H1 (cell line): ENCODE data around the gene TMEM45B. TPM values are rescaled to one million over a fixed set of nuclear protein-coding genes. Genes with fewer than 3 reads are reported as not detected.

Experiments
- CTCF ChIA-PET: fragments of 300-600 bp; sonication (Branson Sonifier 250); formaldehyde crosslinking; loops from one replicate; lab custom pipeline; 2021; ENCODE audit not compliant: partially characterized antibody; lab: Charles Lee
- POLR2A ChIA-PET: fragments of 300-600 bp; sonication (Branson Sonifier 250); formaldehyde crosslinking; loops from one replicate; lab custom pipeline; 2021; ENCODE audit warnings: inconsistent platforms; ENCODE audit not compliant: partially characterized antibody; lab: Charles Lee
- DNase-seq, 2 experiments: peaks; one replicate each; pipeline versions ENCODE4 v3.0.0 to v3.0.0-alpha.2; 2010 to 2022; ENCODE audit warnings: low spot score in 2 of 2, low read depth in 1 of 2, mixed read lengths in 1 of 2
- FAIRE-seq: peaks from 2 replicates; lab custom pipeline; 2011; peaks lifted over from hg19 to GRCh38; lab: Jason Lieb, UNC
- H2AFZ ChIP-seq: 2 replicates; pipeline ENCODE4 v1.8.1; 2012; ENCODE audit warnings: low read length, inconsistent platforms
- H2AK5ac ChIP-seq: 2 replicates; pipeline ENCODE4 v1.6.1; 2013; ENCODE audit warnings: low read depth, low read length
- H2BK120ac ChIP-seq: replicated peaks from 2 replicates; pipeline ENCODE3; 2013; ENCODE audit warnings: low read depth, low read length, inconsistent platforms
- H2BK12ac ChIP-seq: 2 replicates; pipeline ENCODE4 v1.6.1; 2013; ENCODE audit warnings: low read depth, low read length
- H2BK15ac ChIP-seq: 2 replicates; pipeline ENCODE4 v1.6.1; 2013; ENCODE audit warnings: low read length
- H2BK20ac ChIP-seq: 2 replicates; pipeline ENCODE4 v1.6.1; 2013; ENCODE audit warnings: low read length
- H2BK5ac ChIP-seq: 2 replicates; pipeline ENCODE4 v1.6.1; 2013; ENCODE audit warnings: low read depth, low read length
- H3K14ac ChIP-seq: 2 replicates; pipeline ENCODE4 v1.6.1; 2013; ENCODE audit warnings: inconsistent platforms; ENCODE audit not compliant: insufficient read length
- H3K18ac ChIP-seq: 2 replicates; pipeline ENCODE4 v1.6.1; 2013; ENCODE audit warnings: low read length; ENCODE audit errors: extremely low read depth
- H3K23ac ChIP-seq: 2 replicates; pipeline ENCODE4 v1.6.1; 2013; ENCODE audit warnings: inconsistent platforms; ENCODE audit not compliant: insufficient read length
- H3K23me2 ChIP-seq: 2 replicates; pipeline ENCODE4 v1.6.1; 2013; ENCODE audit warnings: low read depth, low read length
- H3K27ac ChIP-seq: 2 replicates; pipeline ENCODE4 v1.6.1; 2011; ENCODE audit warnings: low read depth, low read length, inconsistent platforms
- H3K27me3 ChIP-seq, 4 experiments: replicated peaks in 1 of 4; 1 replicate in 1 of 4; 2 replicates in 3 of 4; pipeline versions ENCODE4 v1.6.1 to v1.8.1; 2011 to 2013; ENCODE audit warnings: low read length in 3 of 4, mild to moderate bottlenecking in 3 of 4, inconsistent platforms in 2 of 4, mixed read lengths in 2 of 4, moderate library complexity in 1 of 4; ENCODE audit not compliant: control insufficient read depth in 3 of 4, insufficient read depth in 3 of 4; ENCODE audit errors: extremely low read depth in 1 of 4
- H3K36me3 ChIP-seq, 4 experiments: 2 replicates each; pipeline versions ENCODE4 v1.6.1 to v1.8.1; 2011 to 2013; ENCODE audit warnings: mild to moderate bottlenecking in 4 of 4, low read length in 3 of 4, moderate library complexity in 2 of 4, control low read depth in 1 of 4, inconsistent platforms in 1 of 4; ENCODE audit not compliant: insufficient read depth in 4 of 4, control insufficient read depth in 2 of 4
- H3K4ac ChIP-seq: replicated peaks from 2 replicates; pipeline ENCODE3; 2013; ENCODE audit warnings: low read length, low read depth, mixed read lengths, inconsistent platforms; ENCODE audit not compliant: insufficient read length
- H3K4me1 ChIP-seq, 4 experiments: replicated peaks in 1 of 4; 1 replicate in 1 of 4; 2 replicates in 3 of 4; pipeline versions ENCODE4 v1.6.1 to v1.8.1; 2011 to 2013; ENCODE audit warnings: low read length in 3 of 4, inconsistent platforms in 2 of 4, mixed read lengths in 1 of 4; ENCODE audit not compliant: insufficient read depth in 4 of 4, control insufficient read depth in 3 of 4
- H3K4me2 ChIP-seq, 2 experiments: 2 replicates each; pipeline versions ENCODE4 v1.6.1 to v1.8.1; 2011 to 2013; ENCODE audit warnings: low read depth in 2 of 2, low read length in 2 of 2, control low read depth in 1 of 2, inconsistent platforms in 1 of 2, mild to moderate bottlenecking in 1 of 2; ENCODE audit not compliant: insufficient read depth in 1 of 2
- H3K4me3 ChIP-seq, 4 experiments: fragments of 200-600, 300-600 bp in 1 of 4; sonication (generic), shearing (Covaris generic), sonication (Bioruptor Twin) in 1 of 4; 2 replicates each; pipeline versions ENCODE4 v1.5.1 to v1.8.1; 2011 to 2016; ENCODE audit warnings: low read length in 4 of 4, low read depth in 3 of 4, control low read depth in 2 of 4, inconsistent platforms in 2 of 4, mild to moderate bottlenecking in 2 of 4, mixed read lengths in 1 of 4, moderate library complexity in 1 of 4; ENCODE audit not compliant: insufficient read depth in 2 of 4; ENCODE audit errors: extremely low read depth in 1 of 4
- H3K56ac ChIP-seq: replicated peaks from 2 replicates; pipeline ENCODE3; 2013; ENCODE audit warnings: low read depth, mild to moderate bottlenecking, mixed read lengths, low read length, inconsistent platforms; ENCODE audit not compliant: insufficient read length
- H3K79me1 ChIP-seq: 2 replicates; pipeline ENCODE4 v1.6.1; 2013; ENCODE audit warnings: low read depth, low read length, control low read depth
- H3K79me2 ChIP-seq, 2 experiments: 2 replicates each; pipeline versions ENCODE4 v1.6.1 to v1.8.1; 2012 to 2013; ENCODE audit warnings: low read length in 2 of 2, mild to moderate bottlenecking in 2 of 2, inconsistent platforms in 1 of 2; ENCODE audit not compliant: insufficient read depth in 2 of 2, control insufficient read depth in 1 of 2
- H3K9ac ChIP-seq, 4 experiments: replicated peaks in 1 of 4; 1 replicate in 1 of 4; 2 replicates in 3 of 4; pipeline versions ENCODE4 v1.6.1 to v1.8.1; 2011 to 2013; ENCODE audit warnings: low read depth in 3 of 4, low read length in 3 of 4, control low read depth in 2 of 4, mild to moderate bottlenecking in 2 of 4, moderate library complexity in 2 of 4, inconsistent platforms in 1 of 4; ENCODE audit errors: extremely low read depth in 1 of 4
- H3K9me3 ChIP-seq, 2 experiments: 2 replicates each; pipeline versions ENCODE4 v1.6.1 to v1.8.1; 2012 to 2013; ENCODE audit warnings: mild to moderate bottlenecking in 2 of 2, moderate library complexity in 2 of 2, control low read depth in 1 of 2, inconsistent platforms in 1 of 2, low read depth in 1 of 2, low read length in 1 of 2, mixed read lengths in 1 of 2; ENCODE audit not compliant: insufficient read depth in 2 of 2
- H4K20me1 ChIP-seq, 2 experiments: replicated peaks in 1 of 2; 2 replicates each; pipeline versions ENCODE3 to v1.8.1; 2011 to 2013; ENCODE audit warnings: inconsistent platforms in 2 of 2, low read length in 2 of 2, mild to moderate bottlenecking in 1 of 2; ENCODE audit not compliant: insufficient read depth in 2 of 2, control insufficient read depth in 1 of 2
- H4K5ac ChIP-seq: 2 replicates; pipeline ENCODE4 v1.6.1; 2013; ENCODE audit warnings: low read length, low read depth, mixed read lengths, inconsistent platforms; ENCODE audit not compliant: insufficient read length
- H4K8ac ChIP-seq: 2 replicates; pipeline ENCODE4 v1.8.0; 2013; ENCODE audit warnings: mild to moderate bottlenecking, moderate library complexity, low read length, inconsistent platforms; ENCODE audit not compliant: insufficient read depth; ENCODE audit errors: extremely low read depth
- H4K91ac ChIP-seq: replicated peaks from 2 replicates; pipeline ENCODE3; 2013; ENCODE audit warnings: low read length, mixed read lengths, inconsistent platforms; ENCODE audit not compliant: insufficient read length
- BACH1 ChIP-seq: IDR thresholded peaks from 2 replicates; pipeline ENCODE4 v1.6.1; 2012; ENCODE audit warnings: low read length, improper control_type of control experiment
- CEBPB ChIP-seq: IDR thresholded peaks from 2 replicates; pipeline ENCODE4 v1.6.1; 2012; ENCODE audit warnings: low read depth, low read length
- GABPA ChIP-seq: IDR thresholded peaks from 2 replicates; pipeline ENCODE4 v1.6.1; 2011; ENCODE audit warnings: mild to moderate bottlenecking, low read length, moderate library complexity, borderline replicate concordance; ENCODE audit not compliant: insufficient read depth
- KDM1A ChIP-seq: fragments of 200-600, 300-600 bp; sonication (generic); IDR thresholded peaks from 2 replicates; pipeline ENCODE4 v1.7.1; 2016; ENCODE audit warnings: mild to moderate bottlenecking, low read length, borderline replicate concordance
- SAP30 ChIP-seq: fragments of 300-600 bp; sonication (generic); IDR thresholded peaks from 2 replicates; pipeline ENCODE4 v1.7.1; 2012; ENCODE audit warnings: low read length, moderate library complexity, mild to moderate bottlenecking, inconsistent platforms; ENCODE audit not compliant: insufficient read depth, insufficient replicate concordance
- WGBS, 2 experiments: shearing (Covaris generic) in 1 of 2; methylation state at CpG; one replicate each; pipeline versions ENCODE4 v1.1.6 to v1.1.7; 2013 to 2015; ENCODE audit warnings: low lambda C conversion rate in 2 of 2, mixed read lengths in 2 of 2, inconsistent platforms in 1 of 2, low coverage in 1 of 2, missing lambda C conversion rate in 1 of 2; ENCODE audit not compliant: insufficient replicate concordance in 2 of 2, insufficient coverage in 1 of 2, insufficient read length in 1 of 2; ENCODE audit errors: extremely low coverage in 1 of 2, missing lambda C conversion rate in 1 of 2; 5-methylcytosine and 5-hydroxymethylcytosine counted together
- polyA plus RNA-seq, 7 experiments: library from polyadenylated mRNA; depleted of rRNA in 3 of 7; stranded (reverse) in 5 of 7; unstranded in 2 of 7; fragments of >200 nt in 5 of 7; fragments of 200-250 nt in 2 of 7; gene quantifications; 1 replicate in 5 of 7; 2 replicates in 1 of 7; 4 replicates in 1 of 7; pipeline versions ENCODE4 v1.2.1 to v1.2.3, GENCODE V29; 2011 to 2013; ENCODE audit warnings: missing spikeins in 2 of 7, mixed read lengths in 2 of 7
- total RNA-seq: library from RNA; stranded (reverse); fragmentation: NEBNext Ultra II Directional; extraction: Animal tissue kit (Norgen Biotek cat#: 25700); gene quantifications from 2 replicates; pipeline ENCODE4 v1.2.1, GENCODE V29; 2021
- TF ChIP-seq, protein P1 (sequence below), 3 experiments: IDR thresholded peaks; 1 replicate in 2 of 3; 2 replicates in 1 of 3; pipeline versions ENCODE4 v1.5.1 to v1.6.1; 2011; ENCODE audit warnings: low read length in 3 of 3, mild to moderate bottlenecking in 3 of 3, inconsistent platforms in 2 of 3, low read depth in 1 of 3, moderate library complexity in 1 of 3; ENCODE audit not compliant: insufficient read depth in 1 of 3; ENCODE audit errors: control extremely low read depth in 1 of 3

Gene TMEM45B
- total and polyA plus RNA-seq, 2 of the 8 experiments (the other 6 are each of a cell fraction or from before 2014, with no cell fraction given) = 0.23 TPM; not detected in 1

DNA sequence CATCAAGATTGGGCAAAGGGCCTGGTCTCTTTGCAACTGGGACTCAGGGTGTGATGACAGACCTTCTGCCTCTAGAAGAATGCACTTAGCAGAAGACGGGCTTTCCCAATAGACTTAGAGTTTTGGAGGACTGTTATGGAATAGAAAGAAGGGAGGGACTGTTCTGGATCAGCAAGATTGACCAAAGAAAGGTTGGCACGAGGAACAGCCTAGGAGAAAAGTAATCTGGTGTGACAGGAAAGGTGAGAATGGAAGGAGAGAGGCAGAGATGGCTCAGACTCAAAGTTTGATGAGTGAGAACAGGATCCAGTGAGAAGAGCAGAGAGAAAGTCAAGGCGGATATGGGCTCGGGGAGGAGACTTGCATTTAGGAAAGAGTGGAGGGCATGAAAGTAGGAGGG lies 23.0 kb upstream of the TMEM45B start:
- no peak overlapping the region for H2AFZ ChIP-seq
- no peak overlapping the region for H3K14ac ChIP-seq
- H2BK15ac ChIP-seq = no peak overlapping the region
- H3K18ac ChIP-seq = no peak overlapping the region
- no peak overlapping the region for H4K8ac ChIP-seq
- FAIRE-seq (no peak), DNase-seq (no peak)
- H3K9ac ChIP-seq = no peak overlapping the region
- H3K4me1 ChIP-seq = no peaks in the 10 kb centered on the region
- no peaks in the 10 kb centered on the region for H4K20me1 ChIP-seq
- no peaks in the 10 kb centered on the region for H3K79me2 ChIP-seq
- TF ChIP-seq, protein P1, sequence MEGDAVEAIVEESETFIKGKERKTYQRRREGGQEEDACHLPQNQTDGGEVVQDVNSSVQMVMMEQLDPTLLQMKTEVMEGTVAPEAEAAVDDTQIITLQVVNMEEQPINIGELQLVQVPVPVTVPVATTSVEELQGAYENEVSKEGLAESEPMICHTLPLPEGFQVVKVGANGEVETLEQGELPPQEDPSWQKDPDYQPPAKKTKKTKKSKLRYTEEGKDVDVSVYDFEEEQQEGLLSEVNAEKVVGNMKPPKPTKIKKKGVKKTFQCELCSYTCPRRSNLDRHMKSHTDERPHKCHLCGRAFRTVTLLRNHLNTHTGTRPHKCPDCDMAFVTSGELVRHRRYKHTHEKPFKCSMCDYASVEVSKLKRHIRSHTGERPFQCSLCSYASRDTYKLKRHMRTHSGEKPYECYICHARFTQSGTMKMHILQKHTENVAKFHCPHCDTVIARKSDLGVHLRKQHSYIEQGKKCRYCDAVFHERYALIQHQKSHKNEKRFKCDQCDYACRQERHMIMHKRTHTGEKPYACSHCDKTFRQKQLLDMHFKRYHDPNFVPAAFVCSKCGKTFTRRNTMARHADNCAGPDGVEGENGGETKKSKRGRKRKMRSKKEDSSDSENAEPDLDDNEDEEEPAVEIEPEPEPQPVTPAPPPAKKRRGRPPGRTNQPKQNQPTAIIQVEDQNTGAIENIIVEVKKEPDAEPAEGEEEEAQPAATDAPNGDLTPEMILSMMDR (IDR thresholded peaks at IDR 0.05; ENCODE audit: control extremely low read depth in 1 of 3, insufficient read depth in 1 of 3, low read depth in 1 of 3, low read length in 3 of 3) = no peak
- TF ChIP-seq SAP30 = no peak
- TF ChIP-seq KDM1A = no peak
- TF ChIP-seq BACH1 = no peak
- no peak for TF ChIP-seq CEBPB
- no peak for TF ChIP-seq GABPA
- no peaks in the 10 kb centered on the region for H3K79me1 ChIP-seq
- H3K4ac ChIP-seq = no peak overlapping the region
- no peak overlapping the region for H2BK120ac ChIP-seq
- H3K23ac ChIP-seq = no peak overlapping the region
- ChIA-PET POLR2A (no interaction called here), CTCF (no interaction called here)
- H3K23me2 ChIP-seq = no peaks in the 10 kb centered on the region
- H3K36me3 ChIP-seq = no peaks in the 10 kb centered on the region
- H3K56ac ChIP-seq = no peak overlapping the region
- no peak overlapping the region for H4K91ac ChIP-seq
- H3K27me3 ChIP-seq = no peaks in the 10 kb centered on the region
- no peak overlapping the region for H4K5ac ChIP-seq
- no peak overlapping the region for H2BK20ac ChIP-seq
- no peak overlapping the region for H3K27ac ChIP-seq
- no peak overlapping the region for H2AK5ac ChIP-seq
- peaks cover 9 to 12% of the 10 kb centered on the region in 2 experiments; a peak in 3 of 4 replicates for H3K9me3 ChIP-seq
- no peak overlapping the region for H3K4me2 ChIP-seq
- H2BK5ac ChIP-seq = no peak overlapping the region
- H3K4me3 ChIP-seq = no peak overlapping the region
- H2BK12ac ChIP-seq = no peak overlapping the region
- WGBS, 2 experiments = 87% methylated on average over 3 of the region's 4 CpGs; no CpG with 5 or more reads in 1 of the 2 experiments
